Measurements from ENCODE around the gene IL1RAP. TPM values are rescaled to one million over a fixed set of nuclear protein-coding genes. Genes with fewer than 3 reads are reported as not detected.

IL1RAP gene
- total RNA-seq, 1 donor from 2014 or later, result 43.4 TPM

DNA sequence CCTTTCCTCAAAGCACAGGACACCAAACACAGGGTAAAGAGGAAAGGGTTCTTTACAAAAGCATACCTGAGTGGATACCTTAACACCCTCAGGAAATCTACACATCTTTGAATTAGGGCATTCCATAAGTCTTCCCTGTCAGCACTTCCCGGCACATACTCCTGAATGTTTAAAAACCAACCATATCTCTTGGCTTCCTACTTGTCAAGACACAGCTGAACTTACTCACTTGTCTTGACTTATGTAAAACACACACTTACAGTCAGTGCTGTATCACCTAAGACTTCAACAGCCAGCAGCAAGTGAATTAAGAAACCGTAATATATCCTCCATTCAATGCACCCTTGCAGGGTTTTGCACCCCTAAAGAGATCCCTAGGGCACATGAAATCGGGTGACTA is 17.5 kb downstream of the IL1RAP start:
- TF ChIP-seq, protein P1, sequence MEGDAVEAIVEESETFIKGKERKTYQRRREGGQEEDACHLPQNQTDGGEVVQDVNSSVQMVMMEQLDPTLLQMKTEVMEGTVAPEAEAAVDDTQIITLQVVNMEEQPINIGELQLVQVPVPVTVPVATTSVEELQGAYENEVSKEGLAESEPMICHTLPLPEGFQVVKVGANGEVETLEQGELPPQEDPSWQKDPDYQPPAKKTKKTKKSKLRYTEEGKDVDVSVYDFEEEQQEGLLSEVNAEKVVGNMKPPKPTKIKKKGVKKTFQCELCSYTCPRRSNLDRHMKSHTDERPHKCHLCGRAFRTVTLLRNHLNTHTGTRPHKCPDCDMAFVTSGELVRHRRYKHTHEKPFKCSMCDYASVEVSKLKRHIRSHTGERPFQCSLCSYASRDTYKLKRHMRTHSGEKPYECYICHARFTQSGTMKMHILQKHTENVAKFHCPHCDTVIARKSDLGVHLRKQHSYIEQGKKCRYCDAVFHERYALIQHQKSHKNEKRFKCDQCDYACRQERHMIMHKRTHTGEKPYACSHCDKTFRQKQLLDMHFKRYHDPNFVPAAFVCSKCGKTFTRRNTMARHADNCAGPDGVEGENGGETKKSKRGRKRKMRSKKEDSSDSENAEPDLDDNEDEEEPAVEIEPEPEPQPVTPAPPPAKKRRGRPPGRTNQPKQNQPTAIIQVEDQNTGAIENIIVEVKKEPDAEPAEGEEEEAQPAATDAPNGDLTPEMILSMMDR (IDR thresholded peaks at IDR 0.05; ENCODE audit: insufficient read depth, low read length, severe bottlenecking), result no peak
- DNase-seq (ENCODE audit: low read depth) (peak; percentile 95), FAIRE-seq (peak; percentile 75)
- Histone ChIP-seq H3K4me3 (ENCODE audit: low read depth, low read length) (no peak overlapping the region), H3K36me3 (ENCODE audit: control insufficient read depth, insufficient read depth, low read length) (peaks cover 2% of the 10 kb centered on the region), H3K27me3 (ENCODE audit: control insufficient read depth, insufficient read depth, low read length) (no peaks in the 10 kb centered on the region)

DNA sequence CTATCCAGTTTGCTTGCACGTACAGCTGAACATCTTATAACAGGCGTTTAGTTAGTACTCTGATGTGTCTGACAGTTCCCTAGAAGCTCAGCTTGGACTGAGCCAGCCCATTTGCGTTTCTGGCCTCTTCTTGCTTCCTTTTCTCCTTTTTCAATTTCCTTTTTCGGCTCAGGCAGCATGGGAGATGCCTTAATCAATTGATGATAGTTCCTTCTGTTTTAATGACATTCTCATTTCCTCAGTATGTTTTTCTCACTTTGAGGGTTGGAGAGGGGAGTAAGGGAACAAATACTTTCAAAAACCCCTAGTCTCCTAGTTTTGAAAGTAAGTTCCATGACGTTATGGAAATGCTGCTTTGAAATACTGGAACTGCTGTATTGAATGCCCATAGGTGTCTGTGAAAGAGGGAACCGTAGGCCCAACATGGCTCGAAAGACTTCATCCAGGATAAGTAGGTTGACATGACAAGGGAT is 18.9 kb downstream of the IL1RAP start:
- H3K27me3 ChIP-seq (ENCODE audit: control insufficient read depth, insufficient read depth, low read length), result no peaks in the 10 kb centered on the region
- no peaks in the 10 kb centered on the region for H3K36me3 ChIP-seq (ENCODE audit: control insufficient read depth, insufficient read depth, low read length)
- TF ChIP-seq, protein P1 (IDR thresholded peaks at IDR 0.05; ENCODE audit: insufficient read depth, low read length, severe bottlenecking), result no peak
- FAIRE-seq (no peak), DNase-seq (ENCODE audit: low read depth) (no peak)
- no peak overlapping the region for H3K4me3 ChIP-seq (ENCODE audit: low read depth, low read length)

DNA sequence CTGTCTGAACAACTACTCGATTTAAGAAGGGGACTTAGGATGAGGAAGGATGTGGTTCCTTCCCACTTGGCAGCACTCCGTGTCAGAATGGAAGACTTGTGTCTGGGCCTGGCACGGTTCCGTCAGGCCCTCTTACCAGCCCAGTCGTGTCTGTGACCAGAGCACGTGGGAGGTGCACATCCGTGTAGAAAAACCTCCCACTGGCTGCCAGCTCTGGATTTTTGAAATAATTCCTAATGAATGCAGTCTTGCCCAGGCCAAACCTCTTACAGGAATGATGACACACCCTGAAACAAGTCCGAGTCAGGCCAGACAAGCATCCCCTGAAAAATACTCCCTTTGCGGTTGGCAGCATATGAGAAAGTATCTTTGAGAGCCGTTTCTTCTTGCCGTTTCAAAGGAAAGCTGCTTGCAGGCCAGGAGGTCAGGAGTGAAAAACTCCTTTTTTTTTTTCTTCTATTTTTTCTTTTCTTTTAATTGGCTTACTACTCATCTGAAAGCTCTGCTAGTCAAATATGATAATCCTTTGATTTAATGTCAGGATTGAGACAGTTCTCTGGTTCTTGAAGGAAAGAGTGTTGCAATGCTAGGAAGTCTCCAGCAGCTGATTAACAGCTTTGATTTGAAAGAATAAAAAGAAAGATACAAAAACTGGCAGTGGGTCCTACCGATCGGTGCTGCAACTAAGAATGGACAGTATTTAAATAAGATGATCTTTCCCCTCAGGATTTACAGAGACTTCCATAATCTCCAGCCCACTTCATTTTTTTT is 19.8 kb downstream of the IL1RAP start:
- FAIRE-seq (peak; percentile 73), DNase-seq (ENCODE audit: low read depth) (peak; percentile 98)
- TF ChIP-seq, protein P1 (IDR thresholded peaks at IDR 0.05; ENCODE audit: insufficient read depth, low read length, severe bottlenecking), result no peak
- Histone ChIP-seq H3K27me3 (ENCODE audit: control insufficient read depth, insufficient read depth, low read length) (no peaks in the 10 kb centered on the region), H3K4me3 (ENCODE audit: low read depth, low read length) (peak overlapping the region; percentile 8), H3K36me3 (ENCODE audit: control insufficient read depth, insufficient read depth, low read length) (no peaks in the 10 kb centered on the region)

DNA sequence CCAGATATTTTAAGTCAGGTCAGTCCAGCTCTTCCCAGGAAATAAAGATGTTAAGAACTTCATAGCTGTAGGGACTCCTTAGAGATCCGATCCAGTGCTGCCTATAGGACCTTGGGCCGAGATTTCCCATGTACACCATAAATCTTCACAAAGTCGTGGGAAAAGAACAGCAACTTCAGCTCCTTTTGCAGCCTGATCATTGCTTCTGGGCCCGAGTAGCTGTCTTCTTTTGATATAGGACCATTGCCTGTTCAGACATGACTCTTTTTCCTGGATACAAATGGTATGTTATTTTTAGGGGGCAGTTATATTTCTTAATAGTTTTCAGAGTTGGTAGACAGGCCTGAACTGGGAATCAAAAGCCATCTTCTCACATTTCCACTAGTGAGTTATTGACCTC is 20.5 kb downstream of the IL1RAP start:
- peak; percentile 72 for DNase-seq (ENCODE audit: low read depth)
- Histone ChIP-seq H3K4me3 (ENCODE audit: low read depth, low read length) (no peak overlapping the region), H3K27me3 (ENCODE audit: control insufficient read depth, insufficient read depth, low read length) (no peaks in the 10 kb centered on the region), H3K36me3 (ENCODE audit: control insufficient read depth, insufficient read depth, low read length) (no peaks in the 10 kb centered on the region)
- TF ChIP-seq, protein P1 (IDR thresholded peaks at IDR 0.05; ENCODE audit: insufficient read depth, low read length, severe bottlenecking), result no peak
- no peak for FAIRE-seq

DNA sequence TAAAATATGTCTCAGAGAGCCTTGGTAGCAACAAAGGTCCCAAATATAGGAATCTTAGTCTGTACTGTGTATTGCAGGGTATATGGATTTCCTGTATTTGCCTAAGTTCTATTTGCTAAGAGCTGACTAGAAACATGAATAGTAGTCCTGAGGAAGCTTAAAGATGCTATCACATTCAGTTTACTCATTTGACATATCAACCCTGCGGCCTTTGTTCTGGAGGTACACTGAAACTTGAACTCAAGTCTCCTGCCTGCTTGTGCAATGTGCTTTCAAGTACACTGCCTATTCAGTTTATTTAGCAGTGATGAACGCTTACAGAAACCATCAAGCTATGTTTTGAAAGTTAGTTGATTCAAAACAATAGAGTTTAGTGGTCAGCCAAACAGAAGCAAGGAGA is 21.1 kb downstream of the IL1RAP start:
- Histone ChIP-seq H3K27me3 (ENCODE audit: control insufficient read depth, insufficient read depth, low read length) (no peaks in the 10 kb centered on the region), H3K36me3 (ENCODE audit: control insufficient read depth, insufficient read depth, low read length) (no peaks in the 10 kb centered on the region), H3K4me3 (ENCODE audit: low read depth, low read length) (no peak overlapping the region)
- FAIRE-seq (peak; percentile 36), DNase-seq (ENCODE audit: low read depth) (peak; percentile 92)
- TF ChIP-seq, protein P1 (IDR thresholded peaks at IDR 0.05; ENCODE audit: insufficient read depth, low read length, severe bottlenecking), result no peak

Data from bronchial epithelial cell (primary cell).